RWPE1 (cell line): Measurements from ENCODE around the gene SSTR1.

ENCODE experiments used
- CTCF ChIA-PET: fragments of 350-600 bp; sonication (Branson Sonifier 250); formaldehyde crosslinking; extraction: SDS; loops from one replicate; lab custom pipeline; 2021; lab: Yijun Ruan, JAX
- POLR2A ChIA-PET: fragments of 400-600 bp; formaldehyde crosslinking; extraction: SDS; loops from one replicate; lab custom pipeline; 2020; ENCODE audit warnings: antibody characterized with exemption; ENCODE audit not compliant: low non-redundant PET; lab: Yijun Ruan, JAX
- DNase-seq: peaks from one replicate; pipeline ENCODE4 v3.0.0; 2012; ENCODE audit warnings: low spot score
- H3K27ac ChIP-seq: fragments of 450-650 bp; 2 replicates; pipeline ENCODE4 v1.5.1; 2017
- CTCF ChIP-seq: fragments of 450-650 bp; conservative IDR thresholded peaks from 2 replicates; pipeline ENCODE4 v1.5.1; 2017; ENCODE audit warnings: low read depth, mild to moderate bottlenecking

The SSTR1 gene

GRCh38 chr14:38197001-38197783 is 10.5 kb upstream of the SSTR1 start:
- no peak for DNase-seq
- H3K27ac ChIP-seq, result no peak overlapping the region
- ChIA-PET POLR2A (no interaction called here), CTCF (interaction anchor here (0.6 to 0.7 kb wide), 8 partner anchors 11 to 1336 kb away, joined by 3 to 7 read pairs (median 4); no protein-coding TSS in a partner anchor)
- TF ChIP-seq CTCF, result peak; percentile 43

- H3K27ac ChIP-seq, result no peak overlapping the region
- DNase-seq, result no peak
- POLR2A ChIA-PET, result no interaction called here
- CTCF ChIA-PET, result interaction anchor here (0.6 to 0.7 kb wide), 8 partner anchors 12 to 1336 kb away, joined by 3 to 7 read pairs (median 4); no protein-coding TSS in a partner anchor
- no peak for TF ChIP-seq CTCF
Observed at GRCh38 chr14:38197784-38198335, 9.8 kb upstream of the SSTR1 start.

GRCh38 chr14:38198425-38198824 is 9.3 kb upstream of the SSTR1 start:
- no peak overlapping the region for H3K27ac ChIP-seq
- POLR2A ChIA-PET, result no interaction called here
- CTCF ChIA-PET, result interaction anchor here (0.6 kb wide), 1 partner anchor 338 kb away, joined by 4 read pairs; no protein-coding TSS in a partner anchor
- TF ChIP-seq CTCF, result no peak
- no peak for DNase-seq

- ChIA-PET CTCF (no interaction called here), POLR2A (no interaction called here)
- no peak for TF ChIP-seq CTCF
- DNase-seq, result no peak
- H3K27ac ChIP-seq, result no peak overlapping the region
Observed at GRCh38 chr14:38199076-38199475, 8.6 kb upstream of the SSTR1 start.

GRCh38 chr14:38199739-38200138 is 8.0 kb upstream of the SSTR1 start:
- no peak for TF ChIP-seq CTCF
- DNase-seq, result peak; percentile 24
- ChIA-PET POLR2A (no interaction called here), CTCF (no interaction called here)
- H3K27ac ChIP-seq, result no peak overlapping the region

GRCh38 chr14:38201137-38201828 is 6.4 kb upstream of the SSTR1 start:
- ChIA-PET CTCF (no interaction called here), POLR2A (no interaction called here)
- H3K27ac ChIP-seq, result no peak overlapping the region
- TF ChIP-seq CTCF, result no peak
- no peak for DNase-seq
